Activated CD4-positive, alpha-beta memory T cell treated with anti-CD3 and anti-CD28 coated beads for 36 hours (primary cell): ENCODE data around the gene CCL5. TPM values are rescaled to one million over a fixed set of nuclear protein-coding genes. Genes with fewer than 3 reads are reported as not detected.

Source experiments
- CTCF ChIA-PET: fragments of 350-600 bp; sonication (Branson Sonifier 250); formaldehyde crosslinking; loops from one replicate; lab custom pipeline; 2021; ENCODE audit warnings: antibody characterized with exemption, inconsistent platforms; lab: Charles Lee
- POLR2A ChIA-PET: fragments of 350-600 bp; sonication (Branson Sonifier 250); formaldehyde crosslinking; loops from one replicate; lab custom pipeline; 2021; ENCODE audit warnings: antibody characterized with exemption; lab: Charles Lee
- DNase-seq: peaks from one replicate; pipeline ENCODE4 v3.0.0-alpha.2; 2020
- H3K27ac Mint-ChIP-seq: one replicate; pipeline ENCODE4 v1.8.0; 2021; ENCODE audit warnings: mixed read lengths
- H3K27me3 Mint-ChIP-seq: one replicate; pipeline ENCODE4 v1.8.0; 2021; ENCODE audit warnings: mixed read lengths
- H3K36me3 Mint-ChIP-seq: one replicate; pipeline ENCODE4 v1.8.0; 2021; ENCODE audit warnings: mixed read lengths
- H3K4me1 Mint-ChIP-seq: one replicate; pipeline ENCODE4 v1.8.0; 2021; ENCODE audit warnings: low read depth, mixed read lengths
- H3K4me3 Mint-ChIP-seq: one replicate; pipeline ENCODE4 v1.8.0; 2021; ENCODE audit warnings: mild to moderate bottlenecking, mixed read lengths
- H3K9me3 Mint-ChIP-seq: one replicate; pipeline ENCODE4 v1.8.0; 2021; ENCODE audit warnings: mixed read lengths
- intact Hi-C: fragments of 100-400 bp; cut with micrococcal nuclease; formaldehyde crosslinking; loops from one replicate; pipeline ENCODE4 v1.15.1; 2023
- total RNA-seq, 2 experiments: library from RNA; stranded (reverse); gene quantifications; one replicate each; pipeline ENCODE4 v1.2.3, GENCODE V29; 2021

The CCL5 gene
- total RNA-seq, 2 experiments from 2014 or later: 120 to 133 TPM

DNA sequence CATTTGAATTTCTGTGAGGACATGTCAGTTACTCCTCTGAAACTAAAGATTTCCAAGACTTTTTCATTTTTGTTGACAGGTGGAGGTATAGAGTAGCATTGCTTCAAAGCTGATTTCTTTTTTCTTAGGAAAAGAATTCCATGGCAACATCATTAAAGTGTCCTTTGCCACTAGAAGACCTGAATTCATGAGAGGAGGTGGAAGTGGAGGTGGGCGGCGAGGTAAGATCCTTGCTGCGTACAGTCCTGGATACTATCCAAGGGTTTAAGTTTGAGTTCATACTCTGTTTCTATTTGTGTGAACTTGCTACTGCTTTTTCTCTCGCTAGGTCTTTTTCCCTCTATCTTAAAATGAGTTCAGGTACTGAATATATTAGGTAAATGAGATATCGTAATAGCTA is 37.9 kb downstream of the CCL5 start:
- Mint-ChIP-seq H3K9me3 (no peaks in the 10 kb centered on the region), H3K36me3 (peaks cover 44% of the 10 kb centered on the region), H3K27me3 (no peaks in the 10 kb centered on the region), H3K27ac (peak overlapping the region; percentile 4), H3K4me3 (no peak overlapping the region), H3K4me1 (peaks cover 9% of the 10 kb centered on the region)
- intact Hi-C loops: loop anchor here (10.0 kb wide), 1 partner anchor 303 kb away; no protein-coding TSS in a partner anchor
- ChIA-PET CTCF (no interaction called here), POLR2A (interaction anchor here (0.6 kb wide), 1 partner anchor 48 kb away, joined by 3 read pairs; no protein-coding TSS in a partner anchor)
- no peak for DNase-seq

GRCh38 chr17:35841505-35841904 is 38.7 kb downstream of the CCL5 start:
- ChIA-PET POLR2A (no interaction called here), CTCF (interaction anchor here (1.3 kb wide), 1 partner anchor 9 kb away, joined by 6 read pairs; no protein-coding TSS in a partner anchor)
- H3K4me1 Mint-ChIP-seq: peaks cover 6% of the 10 kb centered on the region
- H3K9me3 Mint-ChIP-seq: no peaks in the 10 kb centered on the region
- H3K36me3 Mint-ChIP-seq: peaks cover 48% of the 10 kb centered on the region
- no peak overlapping the region for H3K4me3 Mint-ChIP-seq
- H3K27ac Mint-ChIP-seq: no peak overlapping the region
- DNase-seq: no peak
- H3K27me3 Mint-ChIP-seq: no peaks in the 10 kb centered on the region
- intact Hi-C loops: loop anchor here (10.0 kb wide), 1 partner anchor 303 kb away; no protein-coding TSS in a partner anchor

DNA sequence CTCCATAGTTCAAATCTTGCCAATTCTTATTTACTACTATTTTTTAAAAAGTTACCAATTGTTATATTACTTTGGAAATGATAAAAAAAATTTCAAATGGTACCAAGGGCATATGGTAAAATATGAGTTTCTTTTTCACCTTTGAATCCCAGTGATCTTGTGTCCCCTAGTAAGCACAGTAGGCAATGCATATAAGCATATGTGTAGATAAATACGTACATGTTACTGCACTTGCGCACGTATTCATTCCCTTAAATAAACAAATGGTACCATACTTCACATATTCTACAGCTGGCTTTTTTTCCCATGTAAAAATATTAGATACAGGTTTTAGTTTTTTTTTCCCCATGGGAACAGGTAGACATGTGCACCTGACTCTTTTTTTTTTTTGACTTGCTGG is 39.1 kb downstream of the CCL5 start:
- H3K27me3 Mint-ChIP-seq: no peaks in the 10 kb centered on the region
- ChIA-PET CTCF (interaction anchor here (0.6 to 1.3 kb wide), 3 partner anchors 8 to 59 kb away, joined by 3 to 6 read pairs (median 3); no protein-coding TSS in a partner anchor), POLR2A (no interaction called here)
- H3K4me1 Mint-ChIP-seq: peaks cover 3% of the 10 kb centered on the region
- no peak for DNase-seq
- intact Hi-C loops: loop anchor here (10.0 kb wide), 1 partner anchor 304 kb away; no protein-coding TSS in a partner anchor
- H3K9me3 Mint-ChIP-seq: no peaks in the 10 kb centered on the region
- peaks cover 50% of the 10 kb centered on the region for H3K36me3 Mint-ChIP-seq
- H3K27ac Mint-ChIP-seq: no peak overlapping the region
- H3K4me3 Mint-ChIP-seq: no peak overlapping the region

DNA sequence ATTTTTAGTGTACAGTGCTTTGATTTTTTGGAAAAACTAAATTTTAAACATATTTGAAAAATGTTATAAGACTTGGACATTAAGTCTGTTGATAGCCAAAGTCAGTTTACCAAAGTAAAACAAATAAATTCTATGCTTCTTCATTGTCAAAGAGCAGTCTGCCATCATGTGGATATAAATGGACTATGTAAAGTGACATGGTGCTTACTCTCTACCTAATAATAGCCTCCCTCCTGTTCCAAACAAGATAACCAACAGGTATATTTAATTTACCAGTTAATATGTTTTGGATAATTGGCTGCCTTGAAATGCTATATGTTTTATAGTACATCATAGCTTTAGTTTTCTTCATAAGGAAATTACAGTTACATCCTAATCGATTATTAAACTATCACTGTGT is 55.0 kb downstream of the CCL5 start:
- H3K27ac Mint-ChIP-seq: no peak overlapping the region
- no peak for DNase-seq
- ChIA-PET CTCF (no interaction called here), POLR2A (interaction anchor here (0.6 kb wide), 1 partner anchor 8 kb away, joined by 3 read pairs; no protein-coding TSS in a partner anchor)
- no peaks in the 10 kb centered on the region for H3K9me3 Mint-ChIP-seq
- intact Hi-C loops: no loop called here
- peaks cover 59% of the 10 kb centered on the region for H3K36me3 Mint-ChIP-seq
- H3K4me3 Mint-ChIP-seq: no peak overlapping the region
- H3K27me3 Mint-ChIP-seq: no peaks in the 10 kb centered on the region
- peaks cover 6% of the 10 kb centered on the region for H3K4me1 Mint-ChIP-seq

Other genes starting within 250 kb of the CCL5 start
- gene RASL10B, start 148.7 kb downstream of the CCL5 start, total RNA-seq: under 1 TPM; 0.26 to 0.73 TPM
- gene GAS2L2, start 127.1 kb downstream of the CCL5 start, total RNA-seq: not detected
- not detected for gene C17orf50, start 119.5 kb downstream of the CCL5 start, total RNA-seq
- not detected for gene MMP28, start 84.7 kb downstream of the CCL5 start, total RNA-seq
- gene TAF15, start 70.9 kb downstream of the CCL5 start, total RNA-seq: 100 to 1,000 TPM; 269 to 271 TPM
- gene HEATR9, start 11.5 kb downstream of the CCL5 start, total RNA-seq: under 1 TPM; 0.24 to 0.27 TPM
- 10 to 100 TPM; 10.4 to 10.6 TPM for gene RDM1, start 50.4 kb upstream of the CCL5 start, total RNA-seq
- gene LYZL6, start 63.4 kb upstream of the CCL5 start, total RNA-seq: not detected
- not detected for gene CCL16, start 101.1 kb upstream of the CCL5 start, total RNA-seq
- gene CCL14, start 106.4 kb upstream of the CCL5 start, total RNA-seq: not detected
- gene CCL15, start 121.2 kb upstream of the CCL5 start, total RNA-seq: not detected
- not detected for gene CCL23, start 137.6 kb upstream of the CCL5 start, total RNA-seq
- gene CCL18, start 183.9 kb upstream of the CCL5 start, total RNA-seq: under 1 TPM in 1 of 2 experiments, not detected in 1; 0.52 TPM
- 100 to 1,000 TPM; 981 to 989 TPM for gene CCL3, start 209.8 kb upstream of the CCL5 start, total RNA-seq
- gene CCL4, start 223.5 kb upstream of the CCL5 start, total RNA-seq: 100 to 1,000 TPM; 917 to 966 TPM